ENCODE results near the gene NKX6-2.

NKX6-2 gene

GRCh38 chr10:132808383-132809231, 22.7 kb upstream of the NKX6-2 start:
- Histone ChIP-seq H3K27me3 (ENCODE audit: low read depth, low read length) (no peaks in the 10 kb centered on the region), H3K27ac (ENCODE audit: low read length) (no peak overlapping the region), H3K4me1 (ENCODE audit: low read length) (no peaks in the 10 kb centered on the region), H2AFZ (ENCODE audit: low read depth, low read length) (no peak overlapping the region), H3K9ac (ENCODE audit: low read length) (no peak overlapping the region), H3K36me3 (replicated peaks; ENCODE audit: low read depth, low read length) (no peaks in the 10 kb centered on the region), H4K20me1 (ENCODE audit: insufficient read depth, low read length) (no peaks in the 10 kb centered on the region), H3K79me2 (ENCODE audit: low read length) (no peaks in the 10 kb centered on the region), H3K4me2 (ENCODE audit: low read length) (no peak overlapping the region), H3K4me3 (ENCODE audit: low read length) (no peak overlapping the region), H3K9me3 (ENCODE audit: insufficient read depth, low read length) (no peaks in the 10 kb centered on the region)
- TF ChIP-seq, protein P1, sequence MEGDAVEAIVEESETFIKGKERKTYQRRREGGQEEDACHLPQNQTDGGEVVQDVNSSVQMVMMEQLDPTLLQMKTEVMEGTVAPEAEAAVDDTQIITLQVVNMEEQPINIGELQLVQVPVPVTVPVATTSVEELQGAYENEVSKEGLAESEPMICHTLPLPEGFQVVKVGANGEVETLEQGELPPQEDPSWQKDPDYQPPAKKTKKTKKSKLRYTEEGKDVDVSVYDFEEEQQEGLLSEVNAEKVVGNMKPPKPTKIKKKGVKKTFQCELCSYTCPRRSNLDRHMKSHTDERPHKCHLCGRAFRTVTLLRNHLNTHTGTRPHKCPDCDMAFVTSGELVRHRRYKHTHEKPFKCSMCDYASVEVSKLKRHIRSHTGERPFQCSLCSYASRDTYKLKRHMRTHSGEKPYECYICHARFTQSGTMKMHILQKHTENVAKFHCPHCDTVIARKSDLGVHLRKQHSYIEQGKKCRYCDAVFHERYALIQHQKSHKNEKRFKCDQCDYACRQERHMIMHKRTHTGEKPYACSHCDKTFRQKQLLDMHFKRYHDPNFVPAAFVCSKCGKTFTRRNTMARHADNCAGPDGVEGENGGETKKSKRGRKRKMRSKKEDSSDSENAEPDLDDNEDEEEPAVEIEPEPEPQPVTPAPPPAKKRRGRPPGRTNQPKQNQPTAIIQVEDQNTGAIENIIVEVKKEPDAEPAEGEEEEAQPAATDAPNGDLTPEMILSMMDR (IDR thresholded peaks at IDR 0.05; ENCODE audit: low read depth, low read length) = no peak
- no peak for TF ChIP-seq EZH2phosphoT487 (IDR thresholded peaks at IDR 0.05; ENCODE audit: low read depth)

DNA sequence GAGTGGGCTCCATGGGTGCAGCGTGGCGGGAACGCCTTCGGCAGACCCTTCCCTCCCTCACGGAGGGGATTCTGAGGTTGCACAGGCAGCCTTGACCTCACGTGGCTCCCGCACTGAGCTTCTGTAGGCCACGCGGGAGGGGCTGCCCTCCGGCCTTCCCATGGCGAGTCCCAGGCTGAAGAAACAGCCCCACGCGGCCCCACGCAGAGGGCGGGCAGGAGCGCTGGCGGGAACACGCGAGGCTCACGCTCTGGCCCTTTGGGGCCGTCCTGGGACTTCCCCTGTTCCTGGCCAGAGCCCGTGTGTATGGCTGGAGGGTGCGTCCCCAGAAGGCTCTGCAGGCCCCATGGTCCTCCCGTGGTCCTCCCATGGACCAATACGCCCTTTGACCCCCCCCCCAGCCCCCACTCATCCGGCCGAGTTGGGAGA, 21.7 kb upstream of the NKX6-2 start:
- TF ChIP-seq EZH2phosphoT487 (IDR thresholded peaks at IDR 0.05; ENCODE audit: low read depth) = no peak
- TF ChIP-seq, protein P1 (IDR thresholded peaks at IDR 0.05; ENCODE audit: low read depth, low read length) = no peak

DNA sequence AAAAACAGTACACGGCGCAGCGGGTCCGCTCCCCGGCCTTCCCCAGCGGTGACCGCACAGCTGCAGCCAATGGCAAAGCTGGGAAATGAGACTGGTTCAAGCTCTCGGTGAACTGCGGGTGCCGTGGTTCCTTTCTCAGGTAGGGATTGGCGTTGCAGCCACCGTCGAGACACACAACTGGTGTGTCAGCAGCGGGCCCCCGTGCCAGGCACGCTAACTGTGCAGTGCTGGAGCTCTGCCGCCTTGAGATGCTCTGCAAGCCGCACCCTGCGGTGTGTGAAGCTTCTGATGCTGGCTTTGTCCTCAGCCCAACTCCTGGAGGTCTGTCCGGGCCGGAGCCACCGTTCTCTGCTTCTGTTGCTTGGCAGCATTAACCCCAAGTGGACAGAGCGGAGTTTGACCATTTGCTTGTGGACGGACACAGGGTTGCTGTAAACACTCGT, 20.6 kb upstream of the NKX6-2 start:
- Histone ChIP-seq H3K4me3 (ENCODE audit: low read length) (no peak overlapping the region), H3K9me3 (ENCODE audit: insufficient read depth, low read length) (no peaks in the 10 kb centered on the region), H3K79me2 (ENCODE audit: low read length) (no peaks in the 10 kb centered on the region), H4K20me1 (ENCODE audit: insufficient read depth, low read length) (no peaks in the 10 kb centered on the region), H3K4me1 (ENCODE audit: low read length) (no peaks in the 10 kb centered on the region), H2AFZ (ENCODE audit: low read depth, low read length) (no peak overlapping the region), H3K36me3 (replicated peaks; ENCODE audit: low read depth, low read length) (no peaks in the 10 kb centered on the region), H3K27me3 (ENCODE audit: low read depth, low read length) (no peaks in the 10 kb centered on the region), H3K27ac (ENCODE audit: low read length) (no peak overlapping the region), H3K4me2 (ENCODE audit: low read length) (no peak overlapping the region), H3K9ac (ENCODE audit: low read length) (no peak overlapping the region)
- TF ChIP-seq, protein P1 (IDR thresholded peaks at IDR 0.05; ENCODE audit: low read depth, low read length) = no peak
- no peak for TF ChIP-seq EZH2phosphoT487 (IDR thresholded peaks at IDR 0.05; ENCODE audit: low read depth)

More for the DNA sequence above, 21.7 kb upstream of the NKX6-2 start:
- H3K79me2 ChIP-seq (ENCODE audit: low read length) = no peaks in the 10 kb centered on the region
- H4K20me1 ChIP-seq (ENCODE audit: insufficient read depth, low read length) = no peaks in the 10 kb centered on the region
- H3K27ac ChIP-seq (ENCODE audit: low read length) = no peak overlapping the region
- H3K9ac ChIP-seq (ENCODE audit: low read length) = no peak overlapping the region
- no peak overlapping the region for H3K4me2 ChIP-seq (ENCODE audit: low read length)
- no peaks in the 10 kb centered on the region for H3K36me3 ChIP-seq (replicated peaks; ENCODE audit: low read depth, low read length)
- no peaks in the 10 kb centered on the region for H3K27me3 ChIP-seq (ENCODE audit: low read depth, low read length)
- H2AFZ ChIP-seq (ENCODE audit: low read depth, low read length) = no peak overlapping the region
- no peaks in the 10 kb centered on the region for H3K4me1 ChIP-seq (ENCODE audit: low read length)
- H3K9me3 ChIP-seq (ENCODE audit: insufficient read depth, low read length) = no peaks in the 10 kb centered on the region
- no peak overlapping the region for H3K4me3 ChIP-seq (ENCODE audit: low read length)

GRCh38 chr10:132806110-132806509, 20.2 kb upstream of the NKX6-2 start:
- H3K79me2 ChIP-seq (ENCODE audit: low read length) = no peaks in the 10 kb centered on the region
- no peak overlapping the region for H3K9ac ChIP-seq (ENCODE audit: low read length)
- H2AFZ ChIP-seq (ENCODE audit: low read depth, low read length) = no peak overlapping the region
- H3K4me2 ChIP-seq (ENCODE audit: low read length) = no peak overlapping the region
- H3K27me3 ChIP-seq (ENCODE audit: low read depth, low read length) = no peaks in the 10 kb centered on the region
- H3K9me3 ChIP-seq (ENCODE audit: insufficient read depth, low read length) = no peaks in the 10 kb centered on the region
- no peaks in the 10 kb centered on the region for H3K4me1 ChIP-seq (ENCODE audit: low read length)
- no peaks in the 10 kb centered on the region for H4K20me1 ChIP-seq (ENCODE audit: insufficient read depth, low read length)
- H3K36me3 ChIP-seq (replicated peaks; ENCODE audit: low read depth, low read length) = no peaks in the 10 kb centered on the region
- H3K4me3 ChIP-seq (ENCODE audit: low read length) = no peak overlapping the region
- no peak overlapping the region for H3K27ac ChIP-seq (ENCODE audit: low read length)
- TF ChIP-seq, protein P1 (IDR thresholded peaks at IDR 0.05; ENCODE audit: low read depth, low read length) = no peak
- TF ChIP-seq EZH2phosphoT487 (IDR thresholded peaks at IDR 0.05; ENCODE audit: low read depth) = no peak

Data from OCI-LY3 (cell line).